A549 (cell line): Measurements from ENCODE around the gene PTTG1IP. TPM values are rescaled to one million over a fixed set of nuclear protein-coding genes. Genes with fewer than 3 reads are reported as not detected.

ENCODE experiments used
- ATAC-seq, 2 experiments: fragments of 200-7000 bp in 1 of 2; fragments of >200 bp in 1 of 2; cut with Nextera tagmentation in 1 of 2; cut with Tn5 transposase in 1 of 2; 3 replicates each; pipeline versions ENCODE4 v1.8.0 to v1.9.1; 2018 to 2020; ENCODE audit warnings: mild to moderate bottlenecking in 1 of 2, moderate library complexity in 1 of 2
- CTCF ChIA-PET: fragments of 300-600 bp; sonication (Branson Sonifier 250); formaldehyde crosslinking; extraction: SDS; loops from one replicate; lab custom pipeline; 2021; ENCODE audit warnings: antibody characterized with exemption, inconsistent platforms; lab: Yijun Ruan, JAX
- POLR2A ChIA-PET: fragments of 350-600 bp; formaldehyde crosslinking; extraction: SDS; loops from one replicate; lab custom pipeline; 2021; ENCODE audit warnings: antibody characterized with exemption, inconsistent platforms; lab: Yijun Ruan, JAX
- DNase-seq, 2 experiments: peaks; one replicate each; pipeline versions ENCODE4 v3.0.0 to v3.0.0-alpha.2; 2011 to 2016; ENCODE audit warnings: low read depth in 1 of 2, low spot score in 1 of 2
- FAIRE-seq: peaks from 2 replicates; lab custom pipeline; 2011; peaks lifted over from hg19 to GRCh38; lab: Jason Lieb, UNC
- H3K27ac ChIP-seq, 2 experiments: fragments of >200 bp; sonication (Bioruptor Twin); formaldehyde crosslinking; 3 replicates each; pipeline ENCODE4 v1.5.1; 2016 to 2017
- H3K4me1 ChIP-seq: fragments of >200 bp; sonication (Bioruptor Twin); formaldehyde crosslinking; 3 replicates; pipeline ENCODE4 v1.6.1; 2016
- H3K4me2 ChIP-seq: fragments of >200 bp; sonication (Bioruptor Twin); formaldehyde crosslinking; 3 replicates; pipeline ENCODE4 v1.6.1; 2016
- H3K4me3 ChIP-seq: fragments of >200 bp; sonication (Bioruptor Twin); formaldehyde crosslinking; 3 replicates; pipeline ENCODE4 v1.5.1; 2016
- H3K9me3 ChIP-seq: fragments of >200 bp; sonication (Bioruptor Twin); formaldehyde crosslinking; 3 replicates; pipeline ENCODE4 v1.6.1; 2016
- ATOH8 ChIP-seq: fragments of 250-450 bp; sonication (Bioruptor Pico); IDR thresholded peaks from 2 replicates; pipeline ENCODE4 v1.5.0; 2020; ENCODE audit warnings: low read depth, mild to moderate bottlenecking, moderate library complexity
- BCL3 ChIP-seq: fragments of >200 bp; sonication (Bioruptor Twin); formaldehyde crosslinking; IDR thresholded peaks from 3 replicates; pipeline ENCODE4 v1.6.1; 2016
- CBX2 ChIP-seq: fragments of 200-600 bp; sonication (generic); IDR thresholded peaks from 2 replicates; pipeline ENCODE4 v1.6.1; 2016; ENCODE audit warnings: low read depth, mild to moderate bottlenecking, borderline replicate concordance
- CEBPB ChIP-seq, 2 experiments: fragments of >200 bp in 1 of 2; sonication (Bioruptor Twin) in 1 of 2; formaldehyde crosslinking in 1 of 2; IDR thresholded peaks; 2 replicates each; pipeline ENCODE4 v1.6.1; 2012 to 2016
- EHMT2 ChIP-seq: fragments of 200-600 bp; sonication (generic); IDR thresholded peaks from 2 replicates; pipeline ENCODE4 v1.6.1; 2016; ENCODE audit warnings: antibody characterized with exemption, low read depth, mild to moderate bottlenecking, moderate library complexity
- FOSL2 ChIP-seq, 2 experiments: fragments of 450-650 bp in 1 of 2; fragments of >200 bp in 1 of 2; sonication (Bioruptor Twin) in 1 of 2; formaldehyde crosslinking; IDR thresholded peaks; 2 replicates each; pipeline versions ENCODE4 v1.5.0 to v1.6.1; 2016 to 2020; ENCODE audit warnings: mild to moderate bottlenecking in 1 of 2, moderate library complexity in 1 of 2
- FOXS1 ChIP-seq: fragments of 250-450 bp; sonication (Bioruptor Pico); IDR thresholded peaks from 2 replicates; pipeline ENCODE4 v1.5.0; 2020; ENCODE audit warnings: mild to moderate bottlenecking, moderate library complexity
- HES2 ChIP-seq: fragments of >200 bp; sonication (Bioruptor Twin); formaldehyde crosslinking; IDR thresholded peaks from 2 replicates; pipeline ENCODE4 v1.6.1; 2016
- HEYL ChIP-seq: fragments of 250-450 bp; sonication (Bioruptor Pico); IDR thresholded peaks from 2 replicates; pipeline ENCODE4 v1.8.0; 2021; ENCODE audit warnings: mild to moderate bottlenecking, moderate library complexity
- HOXB13 ChIP-seq: fragments of 250-450 bp; sonication (Bioruptor Pico); IDR thresholded peaks from 2 replicates; pipeline ENCODE4 v1.5.0; 2020; ENCODE audit warnings: low read depth, mild to moderate bottlenecking, moderate library complexity
- MYC ChIP-seq: IDR thresholded peaks from 2 replicates; pipeline ENCODE4 v1.6.1; 2012; ENCODE audit warnings: mild to moderate bottlenecking, inconsistent platforms, low read length, improper control_type of control experiment, borderline replicate concordance
- NPAS2 ChIP-seq: fragments of 250-450 bp; sonication (Bioruptor Pico); IDR thresholded peaks from 2 replicates; pipeline ENCODE4 v1.8.0; 2022; ENCODE audit warnings: mild to moderate bottlenecking, moderate library complexity, borderline replicate concordance
- NR3C1 ChIP-seq: fragments of >200 bp; sonication (Bioruptor Twin); formaldehyde crosslinking; IDR thresholded peaks from 3 replicates; pipeline ENCODE4 v1.6.1; 2017
- PBX3 ChIP-seq: IDR thresholded peaks from 2 replicates; pipeline ENCODE4 v1.6.1; 2012
- PHF8 ChIP-seq: fragments of 200-600 bp; sonication (generic); IDR thresholded peaks from 2 replicates; pipeline ENCODE4 v1.6.1; 2016; ENCODE audit warnings: low read depth, mild to moderate bottlenecking, antibody characterized with exemption, moderate library complexity, borderline replicate concordance
- REST ChIP-seq: fragments of 200-600 bp; sonication (generic); IDR thresholded peaks from 2 replicates; pipeline ENCODE4 v1.6.1; 2016; ENCODE audit warnings: antibody characterized with exemption, mild to moderate bottlenecking, moderate library complexity
- SREBF2 ChIP-seq: fragments of 450-650 bp; IDR thresholded peaks from 2 replicates; pipeline ENCODE4 v1.6.1; 2014; ENCODE audit warnings: mild to moderate bottlenecking, moderate library complexity
- TP53 ChIP-seq: fragments of 250-450 bp; sonication (Bioruptor Pico); IDR thresholded peaks from 2 replicates; pipeline ENCODE4 v1.5.0; 2021; ENCODE audit warnings: mild to moderate bottlenecking, moderate library complexity
- ZFP36 ChIP-seq: fragments of 450-650 bp; IDR thresholded peaks from 2 replicates; pipeline ENCODE4 v1.6.1; 2014; ENCODE audit warnings: borderline replicate concordance; ENCODE audit not compliant: partially characterized antibody
- ZSCAN20 ChIP-seq: fragments of 250-450 bp; sonication (Bioruptor Pico); IDR thresholded peaks from 2 replicates; pipeline ENCODE4 v1.8.0; 2022; ENCODE audit warnings: mild to moderate bottlenecking, moderate library complexity
- WGBS: methylation state at CpG from one replicate; pipeline ENCODE4 v1.1.6; 2017; ENCODE audit errors: missing lambda C conversion rate; 5-methylcytosine and 5-hydroxymethylcytosine counted together
- polyA plus RNA-seq, 4 experiments: library from polyadenylated mRNA; depleted of rRNA in 3 of 4; stranded (reverse); fragments of >200 nt; fragmentation: RNase III in 1 of 4; extraction: RNeasy Plus Mini Kit Qiagen cat#74134 plus additional on column Dnase treatment in 1 of 4; gene quantifications; 2 replicates in 3 of 4; 3 replicates in 1 of 4; pipeline ENCODE4 v1.2.3, GENCODE V29; 2011 to 2017

PTTG1IP gene
- polyA plus RNA-seq, 2 of the 4 experiments (the other 2 are of a cell fraction) = 98.7 to 99.4 TPM

- H3K9me3 ChIP-seq = no peaks in the 10 kb centered on the region
- no peak overlapping the region for H3K4me3 ChIP-seq
- ATAC-seq (no peak), DNase-seq (no peak), FAIRE-seq (no peak)
- ChIA-PET CTCF (no interaction called here), POLR2A (no interaction called here)
- WGBS = 71% methylated on average over 22 of the region's 23 CpGs
- H3K4me2 ChIP-seq = no peak overlapping the region
- H3K27ac ChIP-seq = no peak overlapping the region
- H3K4me1 ChIP-seq = peaks cover 12% of the 10 kb centered on the region
- TF ChIP-seq HOXB13 (CRISPR knock-in tag) = no peak
- TF ChIP-seq TP53 (CRISPR knock-in tag) = no peak
- TF ChIP-seq EHMT2 = no peak
- TF ChIP-seq BCL3 = no peak
- TF ChIP-seq HEYL = no peak
- no peak for TF ChIP-seq ATOH8
- TF ChIP-seq CEBPB (IDR thresholded peaks at IDR 0.05) = no peak
- TF ChIP-seq ZSCAN20 (CRISPR knock-in tag) = no peak
- TF ChIP-seq HES2 = no peak
- TF ChIP-seq PBX3 = no peak
- TF ChIP-seq PHF8 = no peak
- no peak for TF ChIP-seq FOXS1 (CRISPR knock-in tag)
- no peak for TF ChIP-seq ZFP36
- no peak for TF ChIP-seq NPAS2 (CRISPR knock-in tag)
- no peak for TF ChIP-seq SREBF2
- no peak for TF ChIP-seq CBX2
- no peak for TF ChIP-seq FOSL2 (IDR thresholded peaks at IDR 0.05)
- TF ChIP-seq FOSL2 (CRISPR knock-in tag; IDR thresholded peaks at IDR 0.05) = no peak
These were observed 30.6 kb downstream of the PTTG1IP start for GRCh38 chr21:44842721-44843445.

GRCh38 chr21:44842087-44842486 lies 31.4 kb downstream of the PTTG1IP start:
- FAIRE-seq (no peak), ATAC-seq (no peak), DNase-seq (no peak)
- peaks cover 12% of the 10 kb centered on the region for H3K4me1 ChIP-seq
- H3K27ac ChIP-seq = no peak overlapping the region
- H3K4me2 ChIP-seq = no peak overlapping the region
- H3K4me3 ChIP-seq = no peak overlapping the region
- CTCF ChIA-PET = no interaction called here
- 72% methylated on average over 10 of the region's 10 CpGs for WGBS
- POLR2A ChIA-PET = no interaction called here
- no peaks in the 10 kb centered on the region for H3K9me3 ChIP-seq
- TF ChIP-seq ATOH8 = no peak
- no peak for TF ChIP-seq NPAS2 (CRISPR knock-in tag)
- no peak for TF ChIP-seq ZFP36
- TF ChIP-seq FOSL2 (IDR thresholded peaks at IDR 0.05) = no peak
- TF ChIP-seq FOSL2 (CRISPR knock-in tag; IDR thresholded peaks at IDR 0.05) = no peak
- no peak for TF ChIP-seq NR3C1
- no peak for TF ChIP-seq MYC
- TF ChIP-seq REST = no peak
